Measurements from ENCODE around the gene ARHGAP18.

DNA sequence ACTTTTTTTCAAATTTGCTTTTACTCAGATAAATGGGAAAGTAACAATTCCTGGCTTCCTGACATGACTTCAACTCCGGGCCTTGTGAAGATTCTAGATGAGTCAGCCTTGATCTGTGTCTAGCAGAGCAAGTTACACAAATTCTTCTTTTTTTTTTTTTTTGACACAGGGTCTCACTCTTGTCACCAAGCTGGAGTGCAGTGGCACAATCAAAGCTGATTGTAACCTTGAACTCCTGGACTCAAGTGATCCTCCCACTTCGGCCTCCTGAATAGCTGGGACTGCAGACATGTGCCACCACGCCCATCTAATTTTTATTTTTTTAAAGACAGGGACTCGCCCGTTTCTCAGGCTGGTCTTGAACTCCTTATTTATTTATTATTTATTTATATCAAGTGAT lies 7.3 kb upstream of the ARHGAP18 start:
- TF ChIP-seq, protein P1, sequence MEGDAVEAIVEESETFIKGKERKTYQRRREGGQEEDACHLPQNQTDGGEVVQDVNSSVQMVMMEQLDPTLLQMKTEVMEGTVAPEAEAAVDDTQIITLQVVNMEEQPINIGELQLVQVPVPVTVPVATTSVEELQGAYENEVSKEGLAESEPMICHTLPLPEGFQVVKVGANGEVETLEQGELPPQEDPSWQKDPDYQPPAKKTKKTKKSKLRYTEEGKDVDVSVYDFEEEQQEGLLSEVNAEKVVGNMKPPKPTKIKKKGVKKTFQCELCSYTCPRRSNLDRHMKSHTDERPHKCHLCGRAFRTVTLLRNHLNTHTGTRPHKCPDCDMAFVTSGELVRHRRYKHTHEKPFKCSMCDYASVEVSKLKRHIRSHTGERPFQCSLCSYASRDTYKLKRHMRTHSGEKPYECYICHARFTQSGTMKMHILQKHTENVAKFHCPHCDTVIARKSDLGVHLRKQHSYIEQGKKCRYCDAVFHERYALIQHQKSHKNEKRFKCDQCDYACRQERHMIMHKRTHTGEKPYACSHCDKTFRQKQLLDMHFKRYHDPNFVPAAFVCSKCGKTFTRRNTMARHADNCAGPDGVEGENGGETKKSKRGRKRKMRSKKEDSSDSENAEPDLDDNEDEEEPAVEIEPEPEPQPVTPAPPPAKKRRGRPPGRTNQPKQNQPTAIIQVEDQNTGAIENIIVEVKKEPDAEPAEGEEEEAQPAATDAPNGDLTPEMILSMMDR (IDR thresholded peaks at IDR 0.05 in 8 of 11, conservative IDR thresholded peaks at IDR 0.05 in 3 of 11), result no peak
- no peak for TF ChIP-seq POLR2A (IDR thresholded peaks at IDR 0.05)

All from spleen (tissue), 7 donors.